HG03066 (cell line): ENCODE measurements around the gene NTRK2.
"Not testable (repeated sequence)": the region's sequence is repeated elsewhere in the genome, so short reads cannot be mapped to it uniquely, and the experiment has no call there.

Source experiments
- ATAC-seq: cut with Tn5 transposase; IDR thresholded peaks from one replicate; pipeline ENCODE4 v1.9.1; 2021; ENCODE audit warnings: low read depth; ENCODE audit not compliant: unreplicated experiment

The NTRK2 gene

GRCh38 chr9:85042981-85043647 is 373.6 kb downstream of the NTRK2 start:
- ATAC-seq = no peak

DNA sequence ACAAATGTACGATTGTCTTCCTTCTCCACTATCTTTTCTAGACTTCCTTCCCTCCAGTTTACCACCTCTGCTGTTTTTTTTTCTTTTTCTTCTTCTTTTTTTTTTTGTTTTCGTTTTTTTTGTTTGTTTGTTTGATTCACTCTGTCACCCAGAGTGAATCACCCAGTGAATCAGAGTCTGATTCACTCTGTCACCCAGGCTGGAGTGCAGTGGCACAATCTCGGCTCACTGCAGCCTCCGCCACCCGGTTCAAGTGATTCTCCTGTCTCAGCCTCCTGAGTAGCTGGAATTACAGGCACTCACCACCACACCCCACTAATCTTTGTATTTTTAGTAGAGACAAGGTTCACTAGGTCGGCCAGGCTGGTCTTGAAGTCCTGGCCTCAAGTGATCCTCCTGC is 375.7 kb downstream of the NTRK2 start:
- ATAC-seq = no peak

- no peak for ATAC-seq
Observed at GRCh38 chr9:85046475-85046874, 376.9 kb downstream of the NTRK2 start.

- ATAC-seq = no peak
Observed at GRCh38 chr9:85053206-85053786, 383.8 kb downstream of the NTRK2 start.

DNA sequence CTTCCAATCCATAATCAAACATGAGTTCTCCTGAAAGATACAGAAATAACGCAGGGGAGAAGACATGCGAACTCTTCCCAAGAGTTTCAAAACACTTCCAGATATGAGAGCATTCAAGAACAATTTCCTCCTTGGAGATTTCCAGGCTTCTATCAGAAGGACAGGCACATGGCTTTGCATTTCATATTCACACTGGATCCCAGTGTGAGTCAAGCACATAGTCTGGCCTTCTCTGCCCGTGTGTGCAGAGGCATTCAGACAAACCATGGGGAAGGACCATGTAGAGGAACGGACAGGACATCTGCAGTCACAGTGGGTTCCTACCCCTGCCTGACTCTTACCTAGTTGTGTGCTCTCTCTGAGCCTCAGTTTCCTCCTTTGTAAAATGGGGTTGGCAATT is 384.5 kb downstream of the NTRK2 start:
- ATAC-seq = no peak

DNA sequence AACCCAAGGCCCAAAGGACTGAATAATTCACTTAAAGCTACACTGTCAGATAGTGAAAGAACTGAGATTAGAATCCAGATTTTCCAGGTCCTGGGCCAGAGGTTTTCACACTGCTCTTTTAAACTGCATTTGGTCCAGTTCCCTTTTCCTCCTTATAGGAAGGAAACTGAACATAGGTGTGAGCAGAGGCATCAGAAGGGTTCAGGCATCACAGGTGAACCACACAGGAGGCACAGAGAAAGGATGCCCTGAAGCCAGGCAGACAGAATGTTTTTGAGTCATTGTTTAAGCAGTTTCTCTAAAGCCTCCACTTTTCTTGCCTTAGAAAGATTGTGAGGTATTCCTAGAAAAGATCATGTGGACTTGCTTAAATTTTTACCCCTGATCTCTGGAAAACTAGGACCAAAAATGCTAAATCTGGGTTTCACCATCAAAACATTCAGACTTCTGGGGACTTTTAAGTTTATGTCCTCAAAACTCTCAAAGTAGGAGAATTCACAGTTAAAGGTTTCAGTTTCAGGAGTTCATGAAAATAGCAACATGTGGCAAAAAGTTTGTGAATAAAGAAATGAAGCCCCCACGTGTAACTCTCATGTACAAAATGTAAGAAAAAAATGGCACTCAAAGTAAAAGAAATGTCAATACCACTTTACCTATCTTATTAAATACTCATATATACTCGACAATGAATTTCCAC is 386.1 kb downstream of the NTRK2 start:
- peak; percentile 71 for ATAC-seq

DNA sequence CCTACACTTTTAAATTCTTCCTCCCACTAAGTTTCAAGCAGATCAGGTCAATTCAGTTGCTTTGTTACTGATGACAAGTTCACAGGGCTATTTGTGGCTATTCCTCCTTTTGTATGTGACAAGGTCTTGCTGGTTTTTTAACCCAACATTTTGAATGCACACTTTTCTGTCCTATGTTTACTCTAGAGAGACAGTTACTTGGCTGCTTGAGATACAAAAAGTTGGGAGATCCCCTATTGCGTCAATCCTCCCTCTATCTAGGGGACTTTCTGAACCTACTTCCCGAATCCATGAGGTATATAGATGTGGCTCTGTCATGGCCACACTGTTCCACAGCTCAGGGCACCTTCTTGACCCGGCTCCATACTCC is 386.7 kb downstream of the NTRK2 start:
- ATAC-seq = peak; percentile 47

- no peak for ATAC-seq
Observed at GRCh38 chr9:85061969-85062368, 392.4 kb downstream of the NTRK2 start.

GRCh38 chr9:85062385-85063022 is 393.0 kb downstream of the NTRK2 start:
- no peak for ATAC-seq

- ATAC-seq = no peak
Observed at GRCh38 chr9:85064811-85065371, 395.4 kb downstream of the NTRK2 start.

- ATAC-seq = peak; percentile 56
Observed at GRCh38 chr9:85067792-85068191, 398.3 kb downstream of the NTRK2 start.

DNA sequence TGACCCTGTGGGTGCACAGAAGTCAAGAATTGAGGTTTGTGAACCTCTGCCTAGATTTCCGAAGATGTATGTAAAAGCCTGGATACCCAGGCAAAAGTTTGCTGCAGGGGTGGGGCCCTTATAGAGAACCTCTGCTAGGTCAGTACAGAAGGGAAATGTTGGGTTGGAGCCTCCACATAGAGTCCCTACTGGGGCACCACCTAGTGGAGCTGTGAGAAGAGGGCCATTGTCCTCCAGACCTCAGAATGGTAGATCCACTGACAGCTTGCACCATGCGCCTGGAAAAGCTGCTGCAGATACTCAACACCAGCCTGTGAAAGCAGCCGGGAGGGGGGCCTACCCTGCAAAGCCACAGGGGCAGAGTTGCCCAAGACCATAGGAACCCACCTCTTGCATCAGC is 399.9 kb downstream of the NTRK2 start:
- not testable (repeated sequence) for ATAC-seq
